Measurements from ENCODE around the gene HSPB6. TPM values are rescaled to one million over a fixed set of nuclear protein-coding genes. Genes with fewer than 3 reads are reported as not detected.
A peak's percentile ranks its signal among the peaks of the same experiment; 100 is the strongest.

The HSPB6 gene
- total RNA-seq, 2 experiments from 2014 or later: 0.29 to 0.69 TPM

DNA sequence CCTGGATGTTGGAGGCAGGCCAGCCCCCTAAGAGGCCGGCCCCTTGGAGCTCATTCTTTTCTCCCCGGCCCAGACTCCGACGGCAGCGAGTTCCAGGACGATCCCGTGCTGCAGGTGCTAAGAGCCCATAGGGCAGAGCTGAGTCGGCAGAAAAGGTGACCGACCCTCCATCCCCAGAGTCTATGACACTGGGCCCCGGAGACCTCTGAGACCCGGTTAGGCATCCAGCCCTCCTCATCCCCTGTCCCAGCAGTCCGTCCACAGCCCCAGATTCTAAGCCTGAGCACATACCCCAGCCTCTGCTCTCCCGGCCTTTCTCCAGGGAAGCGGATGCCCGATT lies 11.2 kb upstream of the HSPB6 start:
- H3K9me3 Mint-ChIP-seq: no peaks in the 10 kb centered on the region
- no peak overlapping the region for H3K4me3 Mint-ChIP-seq
- POLR2A ChIA-PET: no interaction called here
- H3K27ac Mint-ChIP-seq: no peak overlapping the region
- CTCF ChIA-PET: no interaction called here
- peaks cover 14% of the 10 kb centered on the region for H3K36me3 Mint-ChIP-seq (ENCODE audit: low read depth)
- no peak for DNase-seq
- H3K27me3 Mint-ChIP-seq: no peaks in the 10 kb centered on the region
- peaks cover 2% of the 10 kb centered on the region for H3K4me1 Mint-ChIP-seq

DNA sequence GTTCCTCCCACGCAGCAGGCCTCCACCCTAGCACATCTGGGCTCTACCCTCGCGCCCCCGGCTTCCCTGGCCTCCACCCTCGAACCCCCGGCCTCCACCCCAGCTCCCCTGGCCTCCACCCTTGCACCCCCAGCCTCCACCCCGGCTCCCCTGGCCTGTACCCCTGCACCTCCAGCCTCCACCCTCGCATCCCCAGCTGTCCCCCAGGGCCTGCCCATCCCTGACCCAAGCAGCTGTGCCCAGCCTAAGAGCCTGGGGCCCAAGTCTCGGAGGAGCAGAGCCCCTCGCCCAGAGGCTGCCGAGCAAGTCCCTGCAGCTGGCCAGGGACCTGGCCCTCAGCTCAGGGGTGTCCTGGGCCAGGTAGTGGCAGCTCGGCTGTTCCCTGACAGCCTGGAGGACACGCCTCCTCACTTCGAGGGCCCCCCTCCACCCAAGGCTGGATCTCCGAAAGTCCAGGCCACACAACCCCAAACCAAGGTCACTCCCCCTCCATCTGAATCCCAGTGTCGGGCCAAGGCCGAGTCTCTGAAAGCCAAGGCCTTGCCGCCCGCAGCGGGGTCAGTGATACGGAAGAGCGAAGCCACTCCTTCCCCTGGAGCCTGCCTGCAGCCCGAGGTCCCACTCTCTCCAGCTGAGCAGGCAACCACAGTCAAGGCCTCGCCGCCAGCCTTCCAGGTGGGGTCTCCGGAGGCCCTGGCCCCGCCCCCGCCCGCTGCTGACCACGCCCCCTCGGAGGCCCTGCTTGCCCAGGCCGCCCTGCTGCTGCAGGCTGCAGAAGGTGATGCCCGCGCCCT lies 10.7 kb upstream of the HSPB6 start:
- Mint-ChIP-seq H3K9me3 (no peaks in the 10 kb centered on the region), H3K36me3 (ENCODE audit: low read depth) (peaks cover 14% of the 10 kb centered on the region), H3K27me3 (no peaks in the 10 kb centered on the region), H3K27ac (no peak overlapping the region), H3K4me1 (peaks cover 2% of the 10 kb centered on the region), H3K4me3 (no peak overlapping the region)
- POLR2A ChIA-PET: no interaction called here
- CTCF ChIA-PET: no interaction called here
- DNase-seq: no peak

- DNase-seq: no peak
- ChIA-PET CTCF (no interaction called here), POLR2A (no interaction called here)
- no peaks in the 10 kb centered on the region for H3K27me3 Mint-ChIP-seq
- no peak overlapping the region for H3K27ac Mint-ChIP-seq
- peaks cover 19% of the 10 kb centered on the region for H3K36me3 Mint-ChIP-seq (ENCODE audit: low read depth)
- H3K9me3 Mint-ChIP-seq: no peaks in the 10 kb centered on the region
- H3K4me3 Mint-ChIP-seq: no peak overlapping the region
- H3K4me1 Mint-ChIP-seq: peaks cover 2% of the 10 kb centered on the region
Observed at GRCh38 chr19:35766571-35767104, 9.8 kb upstream of the HSPB6 start.

GRCh38 chr19:35764432-35765315 lies 7.8 kb upstream of the HSPB6 start:
- Mint-ChIP-seq H3K27me3 (no peaks in the 10 kb centered on the region), H3K9me3 (no peaks in the 10 kb centered on the region), H3K36me3 (ENCODE audit: low read depth) (peaks cover 28% of the 10 kb centered on the region), H3K4me3 (no peak overlapping the region), H3K27ac (no peak overlapping the region), H3K4me1 (peaks cover 5% of the 10 kb centered on the region)
- DNase-seq: no peak
- CTCF ChIA-PET: interaction anchor here (0.6 to 1.1 kb wide), 4 partner anchors 15 to 200 kb away, joined by 3 to 4 read pairs (median 3); no protein-coding TSS in a partner anchor
- POLR2A ChIA-PET: interaction anchor here (0.5 kb wide), 1 partner anchor 119 kb away, joined by 3 read pairs; no protein-coding TSS in a partner anchor

GRCh38 chr19:35760711-35761349 lies 4.0 kb upstream of the HSPB6 start:
- H3K9me3 Mint-ChIP-seq: no peaks in the 10 kb centered on the region
- H3K27ac Mint-ChIP-seq: no peak overlapping the region
- ChIA-PET CTCF (interaction anchor here (0.6 to 1.9 kb wide), 3 partner anchors 13 to 177 kb away, joined by 3 to 5 read pairs (median 3); partner anchors contain the start of gene LIN37), POLR2A (no interaction called here)
- peaks cover 27% of the 10 kb centered on the region for H3K36me3 Mint-ChIP-seq (ENCODE audit: low read depth)
- H3K4me3 Mint-ChIP-seq: no peak overlapping the region
- peaks cover 31% of the 10 kb centered on the region for H3K4me1 Mint-ChIP-seq
- DNase-seq: no peak
- no peaks in the 10 kb centered on the region for H3K27me3 Mint-ChIP-seq

GRCh38 chr19:35759697-35760096 lies 2.9 kb upstream of the HSPB6 start:
- no peak for DNase-seq
- H3K9me3 Mint-ChIP-seq: no peaks in the 10 kb centered on the region
- H3K27ac Mint-ChIP-seq: no peak overlapping the region
- H3K27me3 Mint-ChIP-seq: no peaks in the 10 kb centered on the region
- ChIA-PET CTCF (interaction anchor here (0.6 kb wide), 2 partner anchors 13 to 892 kb away, joined by 3 read pairs; no protein-coding TSS in a partner anchor), POLR2A (interaction anchor here (0.6 kb wide), 1 partner anchor 11 kb away, joined by 3 read pairs; no protein-coding TSS in a partner anchor)
- peaks cover 29% of the 10 kb centered on the region for H3K36me3 Mint-ChIP-seq (ENCODE audit: low read depth)
- peaks cover 36% of the 10 kb centered on the region for H3K4me1 Mint-ChIP-seq
- H3K4me3 Mint-ChIP-seq: peak overlapping the region; percentile 84

GRCh38 chr19:35757749-35758608 lies 1.1 kb upstream of the HSPB6 start, which contains the start of gene PROSER3:
PROSER3 (plus strand) TSS chr19:35758176; CDS start chr19:35758216, 40 bp downstream.
- Mint-ChIP-seq H3K27ac (peak within 1 kb of the TSS; percentile 93), H3K36me3 (ENCODE audit: low read depth) (peaks cover 38% of the 10 kb centered on the region), H3K27me3 (no peaks in the 10 kb centered on the region), H3K9me3 (no peaks in the 10 kb centered on the region), H3K4me3 (peak within 1 kb of the TSS; percentile 84), H3K4me1 (peaks cover 37% of the 10 kb centered on the region)
- ChIA-PET CTCF (no interaction called here), POLR2A (no interaction called here)
- DNase-seq: peak; percentile 99

DNA sequence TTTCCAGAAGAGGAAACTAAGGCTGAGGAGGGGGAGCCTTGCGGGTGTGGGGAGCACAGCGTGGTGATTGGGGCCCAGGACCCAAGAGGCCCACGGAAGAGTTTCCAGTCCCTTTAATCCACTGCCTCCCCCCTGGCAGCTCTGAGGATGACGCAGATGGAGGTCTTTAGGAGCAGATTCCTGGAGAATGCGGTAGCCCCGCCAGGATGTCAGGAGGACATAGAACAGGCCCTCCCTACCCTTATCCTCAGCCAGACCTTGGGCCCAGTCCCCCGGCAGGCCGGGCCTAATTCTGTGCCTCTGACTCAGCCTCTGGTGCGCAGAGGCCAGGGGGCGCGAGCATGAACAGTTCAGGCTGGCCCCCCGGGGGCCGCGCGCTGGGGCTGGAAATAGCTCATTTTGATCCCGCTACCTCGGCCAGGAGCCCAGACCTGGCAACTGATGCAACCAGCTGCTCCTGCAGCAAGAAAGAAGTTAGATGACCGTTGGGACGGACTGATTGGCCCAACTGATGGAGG lies 461 bp upstream of the HSPB6 start:
- Mint-ChIP-seq H3K4me3 (peak overlapping the region; percentile 84), H3K27me3 (no peaks in the 10 kb centered on the region), H3K36me3 (ENCODE audit: low read depth) (peaks cover 37% of the 10 kb centered on the region), H3K9me3 (no peaks in the 10 kb centered on the region), H3K4me1 (peaks cover 37% of the 10 kb centered on the region), H3K27ac (peak overlapping the region; percentile 93)
- no peak for DNase-seq
- CTCF ChIA-PET: no interaction called here
- POLR2A ChIA-PET: no interaction called here

- peak; percentile 46 for DNase-seq
- peak overlapping the region; percentile 76 for H3K27ac Mint-ChIP-seq
- no peaks in the 10 kb centered on the region for H3K27me3 Mint-ChIP-seq
- ChIA-PET CTCF (no interaction called here), POLR2A (no interaction called here)
- H3K9me3 Mint-ChIP-seq: no peaks in the 10 kb centered on the region
- peak overlapping the region; percentile 52 for H3K4me3 Mint-ChIP-seq
- H3K36me3 Mint-ChIP-seq (ENCODE audit: low read depth): peaks cover 29% of the 10 kb centered on the region
- peaks cover 37% of the 10 kb centered on the region for H3K4me1 Mint-ChIP-seq
Observed at GRCh38 chr19:35755550-35756376, 1.1 kb downstream of the HSPB6 start.

GRCh38 chr19:35755131-35755549 lies 1.7 kb downstream of the HSPB6 start:
- Mint-ChIP-seq H3K4me1 (peaks cover 36% of the 10 kb centered on the region), H3K27ac (no peak overlapping the region), H3K27me3 (no peaks in the 10 kb centered on the region), H3K9me3 (no peaks in the 10 kb centered on the region), H3K36me3 (ENCODE audit: low read depth) (peaks cover 23% of the 10 kb centered on the region), H3K4me3 (no peak overlapping the region)
- DNase-seq: no peak
- ChIA-PET CTCF (no interaction called here), POLR2A (no interaction called here)

GRCh38 chr19:35754370-35755130 lies 2.3 kb downstream of the HSPB6 start:
- Mint-ChIP-seq H3K36me3 (ENCODE audit: low read depth) (peaks cover 20% of the 10 kb centered on the region), H3K4me1 (peaks cover 38% of the 10 kb centered on the region), H3K9me3 (no peaks in the 10 kb centered on the region), H3K4me3 (no peak overlapping the region), H3K27ac (peak overlapping the region; percentile 44), H3K27me3 (no peaks in the 10 kb centered on the region)
- ChIA-PET CTCF (no interaction called here), POLR2A (no interaction called here)
- no peak for DNase-seq
